ENCODE results near the gene N4BP3.

GRCh38 chr5:178145965-178146820, 32.9 kb downstream of the N4BP3 start:
- TF ChIP-seq CTCF (IDR thresholded peaks at IDR 0.05; ENCODE audit: borderline replicate concordance, extremely low read depth, low read length, poor library complexity, severe bottlenecking), result peak; percentile 82
- no peak for TF ChIP-seq EZH2 (IDR thresholded peaks at IDR 0.05; ENCODE audit: borderline replicate concordance, low read depth, low read length, severe bottlenecking)

Measured in DND-41 (cell line).